Placental pericyte (primary cell): ENCODE data around the gene ARSK. TPM values are rescaled to one million over a fixed set of nuclear protein-coding genes. Genes with fewer than 3 reads are reported as not detected.

Source experiments
- small RNA-seq: library from RNA; depleted of rRNA; stranded (forward); fragments of <200 nt; gene quantifications from one replicate; pipeline ENCODE3, GENCODE V24; 2012; ENCODE audit warnings: low replicate concordance
- total RNA-seq: library from RNA; depleted of rRNA; stranded (reverse); fragments of >200 nt; gene quantifications from 2 replicates; pipeline ENCODE4 v1.2.3, GENCODE V29; 2012

ARSK gene, protein sequence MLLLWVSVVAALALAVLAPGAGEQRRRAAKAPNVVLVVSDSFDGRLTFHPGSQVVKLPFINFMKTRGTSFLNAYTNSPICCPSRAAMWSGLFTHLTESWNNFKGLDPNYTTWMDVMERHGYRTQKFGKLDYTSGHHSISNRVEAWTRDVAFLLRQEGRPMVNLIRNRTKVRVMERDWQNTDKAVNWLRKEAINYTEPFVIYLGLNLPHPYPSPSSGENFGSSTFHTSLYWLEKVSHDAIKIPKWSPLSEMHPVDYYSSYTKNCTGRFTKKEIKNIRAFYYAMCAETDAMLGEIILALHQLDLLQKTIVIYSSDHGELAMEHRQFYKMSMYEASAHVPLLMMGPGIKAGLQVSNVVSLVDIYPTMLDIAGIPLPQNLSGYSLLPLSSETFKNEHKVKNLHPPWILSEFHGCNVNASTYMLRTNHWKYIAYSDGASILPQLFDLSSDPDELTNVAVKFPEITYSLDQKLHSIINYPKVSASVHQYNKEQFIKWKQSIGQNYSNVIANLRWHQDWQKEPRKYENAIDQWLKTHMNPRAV
- total RNA-seq = 8.8 and 18.8 TPM in 2 replicates

DNA sequence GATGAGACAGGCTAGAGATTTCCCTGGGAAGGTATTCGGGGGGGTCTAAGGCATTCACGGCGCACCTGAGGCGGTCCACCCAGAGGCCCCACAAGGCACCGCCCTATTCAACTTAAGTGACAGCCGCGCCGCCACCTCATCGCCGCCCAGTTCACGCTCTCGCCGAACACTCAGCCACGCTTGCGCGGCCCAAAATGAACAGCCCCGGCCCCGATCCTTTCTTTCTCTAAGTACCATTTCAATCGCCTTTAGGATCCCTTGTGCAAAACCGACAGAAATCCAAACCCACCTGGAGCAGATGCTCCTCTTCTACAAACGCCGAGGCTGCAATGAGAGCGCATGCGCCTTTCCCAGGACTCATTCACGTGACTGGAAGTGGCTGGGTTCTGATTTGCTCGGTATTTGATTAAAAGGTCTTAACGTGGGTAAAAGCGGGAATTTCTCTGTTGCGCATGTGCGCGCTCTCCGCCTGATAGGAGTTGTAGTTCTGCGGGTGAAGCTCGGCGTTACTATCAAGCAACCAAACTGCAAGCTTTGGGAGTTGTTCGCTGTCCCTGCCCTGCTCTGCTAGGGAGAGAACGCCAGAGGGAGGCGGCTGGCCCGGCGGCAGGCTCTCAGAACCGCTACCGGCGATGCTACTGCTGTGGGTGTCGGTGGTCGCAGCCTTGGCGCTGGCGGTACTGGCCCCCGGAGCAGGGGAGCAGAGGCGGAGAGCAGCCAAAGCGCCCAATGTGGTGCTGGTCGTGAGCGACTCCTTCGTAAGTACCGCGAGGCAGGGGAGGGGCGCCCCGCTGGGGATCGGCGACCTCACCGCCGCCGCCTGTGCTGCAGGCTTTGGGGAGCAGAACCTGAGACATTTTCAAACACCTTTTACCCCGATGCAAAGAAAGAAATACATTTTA lies at the start of gene ARSK, which contains the start of gene SKIC3:
TSS of gene ARSK (plus strand) at position 455 of the 902 bp plus-strand sequence. CDS start at position 633, 178 bp downstream.
TSS of gene SKIC3 (minus strand) at position 331 of the 902 bp plus-strand sequence. CDS start 7,827 bp downstream, outside the sequence.

DNA sequence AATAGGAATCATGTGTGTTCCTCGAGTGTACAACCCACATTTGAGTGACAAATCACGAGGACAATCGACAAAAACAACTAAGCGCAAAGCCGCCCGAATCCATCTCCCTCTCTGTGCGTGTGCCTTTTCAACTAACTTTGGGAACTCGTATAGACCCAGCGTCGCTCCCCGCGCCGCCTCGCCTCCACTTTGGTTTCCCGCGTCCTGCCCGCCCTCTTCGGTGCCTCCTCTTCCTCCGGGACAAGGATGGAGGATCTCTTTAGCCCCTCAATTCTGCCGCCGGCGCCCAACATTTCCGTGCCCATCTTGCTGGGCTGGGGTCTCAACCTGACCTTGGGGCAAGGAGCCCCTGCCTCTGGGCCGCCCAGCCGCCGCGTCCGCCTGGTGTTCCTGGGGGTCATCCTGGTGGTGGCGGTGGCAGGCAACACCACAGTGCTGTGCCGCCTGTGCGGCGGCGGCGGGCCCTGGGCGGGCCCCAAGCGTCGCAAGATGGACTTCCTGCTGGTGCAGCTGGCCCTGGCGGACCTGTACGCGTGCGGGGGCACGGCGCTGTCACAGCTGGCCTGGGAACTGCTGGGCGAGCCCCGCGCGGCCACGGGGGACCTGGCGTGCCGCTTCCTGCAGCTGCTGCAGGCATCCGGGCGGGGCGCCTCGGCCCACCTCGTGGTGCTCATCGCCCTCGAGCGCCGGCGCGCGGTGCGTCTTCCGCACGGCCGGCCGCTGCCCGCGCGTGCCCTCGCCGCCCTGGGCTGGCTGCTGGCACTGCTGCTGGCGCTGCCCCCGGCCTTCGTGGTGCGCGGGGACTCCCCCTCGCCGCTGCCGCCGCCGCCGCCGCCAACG lies 65.3 kb downstream of the ARSK start, which contains the start of gene GPR150:
TSS of gene GPR150 (plus strand) at position 58 of the 840 bp plus-strand sequence. CDS start at position 247, 189 bp downstream.

DNA sequence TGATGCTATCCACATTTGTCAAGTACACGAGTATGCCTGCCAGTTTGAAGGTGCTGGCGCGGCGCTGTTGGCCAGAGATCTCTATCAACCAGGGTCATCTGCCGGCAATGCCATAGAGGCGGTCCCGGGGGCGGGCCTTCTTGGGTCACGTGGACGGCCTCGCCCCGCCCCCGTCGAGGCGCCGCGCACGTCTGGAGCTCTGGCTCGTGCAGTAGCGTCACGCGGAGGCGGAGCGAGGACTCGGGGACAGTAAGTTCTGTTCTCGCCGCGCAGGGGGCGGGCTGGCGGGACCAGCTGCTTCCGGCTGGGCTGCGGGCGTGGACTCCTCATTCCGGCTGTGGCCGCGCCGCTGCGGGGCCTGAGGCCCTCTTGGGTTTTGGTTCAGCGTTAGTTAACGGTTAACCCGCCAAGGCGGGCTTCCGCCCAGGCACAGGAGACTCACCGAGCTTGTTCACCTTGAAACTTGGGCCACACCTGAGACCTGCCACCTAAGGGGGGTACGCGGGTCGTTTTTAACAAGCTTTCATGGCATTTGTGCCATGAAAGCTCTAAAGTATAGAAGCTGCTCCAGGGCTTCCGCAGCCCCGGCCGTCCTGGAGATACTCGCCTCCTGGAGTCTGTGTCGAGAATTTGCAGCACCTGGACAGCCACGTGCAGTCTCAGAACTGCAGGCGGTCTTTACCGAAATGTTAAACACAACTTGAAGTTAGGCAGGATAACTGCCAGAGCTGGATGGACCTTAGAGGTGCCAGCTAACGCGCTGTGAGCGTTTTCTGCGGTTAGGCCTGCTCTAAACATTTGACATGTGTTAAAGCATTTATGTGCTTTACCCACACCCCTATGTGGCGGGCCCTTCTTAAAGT lies 91.9 kb downstream of the ARSK start, which contains the start of gene RFESD:
TSS of gene RFESD (plus strand) at position 209 of the 863 bp plus-strand sequence. CDS start 5,495 bp downstream, outside the sequence.

Small RNA genes within 50 kb of the gene (small RNA-seq; reads per million reads assigned to genes)
- gene RNU6-308P = not detected

Other genes with a start within 250 kb of the ARSK start
- gene FAM81B, start 163.7 kb upstream of the ARSK start, total RNA-seq = not detected in 2 replicates
- gene SKIC3, start 124 bp upstream of the ARSK start, total RNA-seq = 101 and 140 TPM in 2 replicates
- under 0.01 and 0.43 TPM in 2 replicates for gene GPR150, start 65.0 kb downstream of the ARSK start, total RNA-seq
- 1.0 and 2.0 TPM in 2 replicates for gene RFESD, start 91.7 kb downstream of the ARSK start, total RNA-seq
- gene SPATA9, start 127.9 kb downstream of the ARSK start, total RNA-seq = 0.57 and 0.88 TPM in 2 replicates
- 128 and 196 TPM in 2 replicates for gene RHOBTB3, start 176.2 kb downstream of the ARSK start, total RNA-seq